GM12878 (cell line): ENCODE results near the gene GRK7. TPM values are rescaled to one million over a fixed set of nuclear protein-coding genes. Genes with fewer than 3 reads are reported as not detected.

Source experiments
- ATAC-seq: fragments of 200-7000 bp; cut with Tn5 transposase; 3 replicates; pipeline ENCODE4 v1.9.1; 2020; ENCODE audit warnings: mild to moderate bottlenecking, moderate library complexity
- BruUV-seq: library from RNA; stranded (reverse); fragments of 400-500 nt; replicated peaks from 2 replicates; lab custom pipeline; 2021; lab: Mats Ljungman, UMichigan
- CTCF ChIA-PET: fragments of 300-600 bp; sonication (Branson Sonifier 250); formaldehyde crosslinking; extraction: SDS; loops from one replicate; lab custom pipeline; 2021; ENCODE audit warnings: inconsistent platforms; lab: Yijun Ruan, JAX
- POLR2A ChIA-PET: fragments of 350-600 bp; formaldehyde crosslinking; extraction: SDS; loops from one replicate; lab custom pipeline; 2021; ENCODE audit warnings: inconsistent platforms; lab: Charles Lee
- RAD21 ChIA-PET: fragments of 300-600 bp; sonication (Branson Sonifier 250); formaldehyde crosslinking; loops from one replicate; lab custom pipeline; 2023; ENCODE audit warnings: antibody characterized with exemption; ENCODE audit not compliant: unreplicated experiment; lab: Charles Lee
- SMC1A ChIA-PET: fragments of 300-600 bp; sonication (Branson Sonifier 250); formaldehyde crosslinking; loops from one replicate; lab custom pipeline; 2023; ENCODE audit not compliant: unreplicated experiment, uncharacterized antibody; lab: Charles Lee
- DNase-seq: peaks from one replicate; pipeline ENCODE4 v3.0.0-alpha.2; 2011; ENCODE audit warnings: low read depth, low spot score
- FAIRE-seq: peaks from 3 replicates; lab custom pipeline; 2011; peaks lifted over from hg19 to GRCh38; lab: Jason Lieb, UNC
- H2AFZ ChIP-seq: 2 replicates; pipeline ENCODE4 v1.6.0; 2011; ENCODE audit warnings: low read depth, low read length, control low read depth; ENCODE audit not compliant: control insufficient read depth
- H3K27ac ChIP-seq: 2 replicates; pipeline ENCODE4 v1.5.1; 2011; ENCODE audit warnings: control low read depth; ENCODE audit not compliant: control insufficient read depth, insufficient read depth
- H3K27me3 ChIP-seq, 2 experiments: replicated peaks in 1 of 2; 2 replicates each; pipeline versions ENCODE4 v1.6.0 to v1.6.1; 2011; ENCODE audit warnings: low read length in 1 of 2; ENCODE audit not compliant: control insufficient read depth in 2 of 2, insufficient read depth in 2 of 2
- H3K36me3 ChIP-seq, 2 experiments: 2 replicates each; pipeline ENCODE4 v1.5.1; 2011; ENCODE audit warnings: low read length in 1 of 2; ENCODE audit not compliant: control insufficient read depth in 2 of 2, insufficient read depth in 2 of 2
- H3K4me1 ChIP-seq: 2 replicates; pipeline ENCODE4 v1.6.1; 2011; ENCODE audit warnings: mild to moderate bottlenecking, low read length, moderate library complexity, mixed read lengths; ENCODE audit not compliant: control insufficient read depth, insufficient read depth
- H3K4me2 ChIP-seq: 2 replicates; pipeline ENCODE4 v1.6.0; 2011; ENCODE audit warnings: control low read depth; ENCODE audit not compliant: control insufficient read depth, insufficient read depth
- H3K4me3 ChIP-seq: fragments of 200-600 bp; sonication (generic); 2 replicates; pipeline ENCODE4 v1.5.1; 2016
- H3K79me2 ChIP-seq: 2 replicates; pipeline ENCODE4 v1.6.0; 2011; ENCODE audit warnings: low read length; ENCODE audit not compliant: control insufficient read depth, insufficient read depth
- H3K9ac ChIP-seq: 2 replicates; pipeline ENCODE4 v1.8.0; 2011; ENCODE audit warnings: low read length, control low read depth, mixed read lengths; ENCODE audit not compliant: control insufficient read depth, insufficient read depth
- H3K9me3 ChIP-seq: replicated peaks from 3 replicates; pipeline ENCODE4 v1.5.1; 2011; ENCODE audit warnings: mild to moderate bottlenecking, low read length; ENCODE audit not compliant: control insufficient read depth, insufficient read depth
- H4K20me1 ChIP-seq: 2 replicates; pipeline ENCODE4 v1.6.0; 2011; ENCODE audit not compliant: control insufficient read depth, insufficient read depth
- BACH1 ChIP-seq: fragments of 450-650 bp; IDR thresholded peaks from 2 replicates; pipeline ENCODE4 v1.6.1; 2017; ENCODE audit warnings: mild to moderate bottlenecking, borderline replicate concordance
- BCL11A ChIP-seq: IDR thresholded peaks from 2 replicates; pipeline ENCODE4 v1.6.1; 2011; ENCODE audit warnings: low read depth, low read length
- BHLHE40 ChIP-seq, 2 experiments: fragments of 450-650 bp in 1 of 2; IDR thresholded peaks; 2 replicates each; pipeline ENCODE4 v1.6.1; 2011 to 2017; ENCODE audit warnings: low read depth in 2 of 2, borderline replicate concordance in 1 of 2, improper control_type of control experiment in 1 of 2, low read length in 1 of 2, mild to moderate bottlenecking in 1 of 2
- CBX3 ChIP-seq: fragments of 200-600 bp; sonication (generic); IDR thresholded peaks from 2 replicates; pipeline ENCODE4 v1.6.1; 2016; ENCODE audit warnings: low read depth, borderline replicate concordance
- EGR1 ChIP-seq, 2 experiments: IDR thresholded peaks; 1 replicate in 1 of 2; 2 replicates in 1 of 2; pipeline ENCODE4 v1.6.1; 2011 to 2012; ENCODE audit warnings: low read depth in 2 of 2, low read length in 2 of 2, borderline replicate concordance in 1 of 2, mild to moderate bottlenecking in 1 of 2, moderate library complexity in 1 of 2
- EP300 ChIP-seq, 2 experiments: fragments of 150-350 bp in 1 of 2; IDR thresholded peaks; 2 replicates each; pipeline ENCODE4 v1.6.1; 2011 to 2012; ENCODE audit warnings: low read depth in 2 of 2, low read length in 2 of 2, borderline replicate concordance in 1 of 2, improper control_type of control experiment in 1 of 2, inconsistent platforms in 1 of 2; ENCODE audit not compliant: control insufficient read depth in 1 of 2
- HDAC2 ChIP-seq: fragments of 200-600 bp; sonication (generic); IDR thresholded peaks from 2 replicates; pipeline ENCODE4 v1.6.1; 2017
- TAF1 ChIP-seq: IDR thresholded peaks from 2 replicates; pipeline ENCODE4 v1.6.1; 2011; ENCODE audit warnings: mild to moderate bottlenecking, low read depth, low read length, borderline replicate concordance
- TARDBP ChIP-seq: IDR thresholded peaks from 2 replicates; pipeline ENCODE4 v1.6.1; 2016; ENCODE audit warnings: borderline replicate concordance
- WGBS: methylation state at CpG from one replicate; pipeline ENCODE4 v1.1.6; 2016; ENCODE audit warnings: low lambda C conversion rate; ENCODE audit not compliant: insufficient replicate concordance, insufficient coverage; ENCODE audit errors: missing lambda C conversion rate; 5-methylcytosine and 5-hydroxymethylcytosine counted together
- in situ Hi-C: fragments of 300-500 bp; cut with MboI; formaldehyde crosslinking; loops from 9 replicates; pipeline ENCODE4 v1.14.3; 2018; ENCODE audit warnings: mixed read lengths
- intact Hi-C: fragments of 100-400 bp; cut with micrococcal nuclease; formaldehyde crosslinking; loops from one replicate; pipeline ENCODE4 v1.14.2; 2022; ENCODE audit not compliant: unreplicated experiment
- polyA plus RNA-seq, 11 experiments: library from polyadenylated mRNA; depleted of rRNA in 4 of 11; unstranded in 6 of 11; stranded (reverse) in 5 of 11; fragments of >200 nt; fragmentation: Nextera tagmentation in 4 of 11; fragmentation: Illumina TruSeq in 1 of 11; extraction: Ambion mirVana in 4 of 11; extraction: Trizol in 1 of 11; gene quantifications; 1 replicate in 1 of 11; 2 replicates in 10 of 11; pipeline versions ENCODE4 v1.2.1 to v1.2.3, GENCODE V29; 2011 to 2016; ENCODE audit warnings: inconsistent platforms in 2 of 11, missing spikeins in 2 of 11, low read depth in 1 of 11
- total RNA-seq, 4 experiments: library from RNA; depleted of rRNA in 3 of 4; stranded (reverse); fragments of >200 nt in 3 of 4; fragmentation: Illumina TruSeq in 1 of 4; extraction: Trizol in 1 of 4; gene quantifications; 2 replicates each; pipeline versions ENCODE4 v1.2.1 to v1.2.3, GENCODE V29; 2013 to 2021
- TF ChIP-seq, protein P1 (sequence below): fragments of 450-650 bp; formaldehyde crosslinking; IDR thresholded peaks from 2 replicates; pipeline ENCODE4 v1.4.0; 2020; ENCODE audit warnings: mild to moderate bottlenecking, moderate library complexity

The GRK7 gene
- total and polyA plus RNA-seq, 10 of the 15 experiments (the other 5 are each of a cell fraction or from before 2014, with no cell fraction given): not detected

DNA sequence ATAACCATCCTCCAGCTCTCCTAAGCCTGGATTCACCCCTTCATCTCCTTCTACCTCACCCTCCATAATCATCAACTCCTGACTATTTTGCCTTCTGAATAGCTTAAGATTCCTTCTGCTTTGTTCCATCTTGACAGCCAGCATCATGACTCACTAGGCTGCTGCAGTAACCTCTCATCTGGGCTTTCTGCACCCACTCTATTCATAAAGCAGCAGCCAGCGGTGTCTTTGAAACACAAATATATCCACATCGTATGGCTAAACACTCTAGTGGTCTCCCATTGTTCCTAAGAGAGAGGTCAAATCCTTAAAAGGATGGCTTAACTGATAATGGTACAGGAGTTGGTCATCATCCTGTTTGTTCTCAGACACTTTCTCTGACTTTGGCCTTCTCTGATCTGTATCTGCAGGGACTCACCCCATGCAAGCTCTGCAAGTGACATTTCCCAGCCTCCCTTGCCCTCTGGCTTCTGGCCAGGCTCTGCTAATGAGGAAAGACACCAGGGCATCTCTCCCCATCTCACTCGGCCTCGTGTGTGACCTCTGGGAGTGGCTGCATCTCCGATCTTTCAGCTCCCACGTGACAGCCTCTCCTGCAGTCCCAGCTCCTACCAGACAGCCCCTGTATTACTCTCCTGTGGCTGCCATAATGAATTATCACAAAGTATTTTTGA, 6.2 kb downstream of the GRK7 start:
- no peak overlapping the region for H3K9ac ChIP-seq
- H3K79me2 ChIP-seq: no peaks in the 10 kb centered on the region
- in situ Hi-C loops (no loop called here), intact Hi-C loops (no loop called here)
- POLR2A ChIA-PET: interaction anchor here (0.6 kb wide), 1 partner anchor 108 kb away, joined by 6 read pairs; no protein-coding TSS in a partner anchor
- no peaks in the 10 kb centered on the region for H3K36me3 ChIP-seq
- H3K4me2 ChIP-seq: no peak overlapping the region
- no peaks in the 10 kb centered on the region for H3K4me1 ChIP-seq
- no peaks in the 10 kb centered on the region for H3K9me3 ChIP-seq
- SMC1A ChIA-PET: no interaction called here
- 23% methylated on average over 6 of the region's 6 CpGs for WGBS
- no peak for DNase-seq
- no peaks in the 10 kb centered on the region for H4K20me1 ChIP-seq
- no peak overlapping the region for H2AFZ ChIP-seq
- H3K27ac ChIP-seq: no peak overlapping the region
- RAD21 ChIA-PET: no interaction called here
- FAIRE-seq: no peak
- H3K4me3 ChIP-seq: no peak overlapping the region
- no peak for TF ChIP-seq TAF1
- TF ChIP-seq, protein P1, sequence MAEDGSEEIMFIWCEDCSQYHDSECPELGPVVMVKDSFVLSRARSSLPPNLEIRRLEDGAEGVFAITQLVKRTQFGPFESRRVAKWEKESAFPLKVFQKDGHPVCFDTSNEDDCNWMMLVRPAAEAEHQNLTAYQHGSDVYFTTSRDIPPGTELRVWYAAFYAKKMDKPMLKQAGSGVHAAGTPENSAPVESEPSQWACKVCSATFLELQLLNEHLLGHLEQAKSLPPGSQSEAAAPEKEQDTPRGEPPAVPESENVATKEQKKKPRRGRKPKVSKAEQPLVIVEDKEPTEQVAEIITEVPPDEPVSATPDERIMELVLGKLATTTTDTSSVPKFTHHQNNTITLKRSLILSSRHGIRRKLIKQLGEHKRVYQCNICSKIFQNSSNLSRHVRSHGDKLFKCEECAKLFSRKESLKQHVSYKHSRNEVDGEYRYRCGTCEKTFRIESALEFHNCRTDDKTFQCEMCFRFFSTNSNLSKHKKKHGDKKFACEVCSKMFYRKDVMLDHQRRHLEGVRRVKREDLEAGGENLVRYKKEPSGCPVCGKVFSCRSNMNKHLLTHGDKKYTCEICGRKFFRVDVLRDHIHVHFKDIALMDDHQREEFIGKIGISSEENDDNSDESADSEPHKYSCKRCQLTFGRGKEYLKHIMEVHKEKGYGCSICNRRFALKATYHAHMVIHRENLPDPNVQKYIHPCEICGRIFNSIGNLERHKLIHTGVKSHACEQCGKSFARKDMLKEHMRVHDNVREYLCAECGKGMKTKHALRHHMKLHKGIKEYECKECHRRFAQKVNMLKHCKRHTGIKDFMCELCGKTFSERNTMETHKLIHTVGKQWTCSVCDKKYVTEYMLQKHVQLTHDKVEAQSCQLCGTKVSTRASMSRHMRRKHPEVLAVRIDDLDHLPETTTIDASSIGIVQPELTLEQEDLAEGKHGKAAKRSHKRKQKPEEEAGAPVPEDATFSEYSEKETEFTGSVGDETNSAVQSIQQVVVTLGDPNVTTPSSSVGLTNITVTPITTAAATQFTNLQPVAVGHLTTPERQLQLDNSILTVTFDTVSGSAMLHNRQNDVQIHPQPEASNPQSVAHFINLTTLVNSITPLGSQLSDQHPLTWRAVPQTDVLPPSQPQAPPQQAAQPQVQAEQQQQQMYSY: no peak
- no peak for TF ChIP-seq TARDBP
- no peak for TF ChIP-seq EGR1 (IDR thresholded peaks at IDR 0.05; ENCODE audit: borderline replicate concordance in 1 of 2, low read depth in 2 of 2, low read length in 2 of 2)
- no peak for TF ChIP-seq BHLHE40 (IDR thresholded peaks at IDR 0.05; ENCODE audit: borderline replicate concordance in 1 of 2, low read depth in 2 of 2, low read length in 1 of 2)
- no peak for TF ChIP-seq BCL11A
- TF ChIP-seq CBX3: no peak
- no peak for TF ChIP-seq BACH1
- TF ChIP-seq EP300 (IDR thresholded peaks at IDR 0.05; ENCODE audit: borderline replicate concordance in 1 of 2, control insufficient read depth in 1 of 2, low read depth in 2 of 2, low read length in 2 of 2): no peak
- TF ChIP-seq HDAC2: no peak
- no TSS peak for BruUV-seq
- no peak for ATAC-seq
- CTCF ChIA-PET: no interaction called here
- H3K27me3 ChIP-seq: no peaks in the 10 kb centered on the region; a peak in 1 of 4 replicates
